HFF-Myc (cell line): Measurements from ENCODE around the gene DGKA.

ENCODE experiments used
- DNase-seq: peaks from one replicate; pipeline ENCODE4 v3.0.0-alpha.2; 2011; ENCODE audit warnings: low read depth; ENCODE audit errors: extremely low read depth
- H3K4me3 ChIP-seq: replicated peaks from 2 replicates; pipeline ENCODE4 v1.5.1; 2011; ENCODE audit warnings: low read depth, mild to moderate bottlenecking, control low read depth, low read length
- TF ChIP-seq, protein P1 (sequence below): IDR thresholded peaks from 2 replicates; pipeline ENCODE4 v1.5.1; 2012; ENCODE audit warnings: mild to moderate bottlenecking, low read depth, low read length, control low read depth; ENCODE audit errors: missing control alignments

The DGKA gene

DNA sequence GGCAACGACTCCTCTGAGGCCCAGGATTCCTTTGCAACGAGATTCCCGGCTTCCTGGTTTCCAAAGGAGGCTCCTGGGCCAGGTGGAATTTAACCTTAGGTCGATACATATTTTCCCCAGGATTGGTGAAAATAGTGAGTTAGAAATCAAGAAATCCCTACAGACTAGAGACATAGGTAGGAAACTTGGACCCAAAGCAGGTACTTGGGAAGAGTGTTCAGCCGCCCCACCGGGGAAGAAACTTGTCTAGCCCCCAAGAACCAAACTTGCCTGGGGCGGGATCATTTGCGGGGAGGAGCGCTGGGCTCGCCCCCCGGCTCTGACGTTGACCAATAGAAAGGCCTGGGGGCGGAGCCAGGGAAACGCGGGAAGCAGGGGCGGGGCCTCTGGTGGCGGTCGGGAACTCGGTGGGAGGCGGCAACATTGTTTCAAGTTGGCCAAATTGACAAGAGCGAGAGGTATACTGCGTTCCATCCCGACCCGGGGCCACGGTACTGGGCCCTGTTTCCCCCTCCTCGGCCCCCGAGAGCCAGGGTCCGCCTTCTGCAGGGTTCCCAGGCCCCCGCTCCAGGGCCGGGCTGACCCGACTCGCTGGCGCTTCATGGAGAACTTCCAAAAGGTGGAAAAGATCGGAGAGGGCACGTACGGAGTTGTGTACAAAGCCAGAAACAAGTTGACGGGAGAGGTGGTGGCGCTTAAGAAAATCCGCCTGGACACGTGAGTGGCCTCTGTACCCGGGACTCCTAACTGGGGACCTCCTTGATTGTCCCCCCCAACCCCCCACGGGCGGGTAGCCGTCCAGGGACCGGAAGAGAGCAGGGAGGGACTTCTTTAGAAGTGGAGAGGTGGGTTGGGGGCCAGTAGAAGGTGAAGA is 35.7 kb downstream of the DGKA start, which contains the start of gene CDK2:
TSS of gene CDK2 (plus strand) at position 423 of the 874 bp plus-strand sequence. CDS start at position 602, 179 bp downstream.
- peak within 1 kb of the TSS; percentile 91 for H3K4me3 ChIP-seq
- no peak for DNase-seq
- TF ChIP-seq, protein P1, sequence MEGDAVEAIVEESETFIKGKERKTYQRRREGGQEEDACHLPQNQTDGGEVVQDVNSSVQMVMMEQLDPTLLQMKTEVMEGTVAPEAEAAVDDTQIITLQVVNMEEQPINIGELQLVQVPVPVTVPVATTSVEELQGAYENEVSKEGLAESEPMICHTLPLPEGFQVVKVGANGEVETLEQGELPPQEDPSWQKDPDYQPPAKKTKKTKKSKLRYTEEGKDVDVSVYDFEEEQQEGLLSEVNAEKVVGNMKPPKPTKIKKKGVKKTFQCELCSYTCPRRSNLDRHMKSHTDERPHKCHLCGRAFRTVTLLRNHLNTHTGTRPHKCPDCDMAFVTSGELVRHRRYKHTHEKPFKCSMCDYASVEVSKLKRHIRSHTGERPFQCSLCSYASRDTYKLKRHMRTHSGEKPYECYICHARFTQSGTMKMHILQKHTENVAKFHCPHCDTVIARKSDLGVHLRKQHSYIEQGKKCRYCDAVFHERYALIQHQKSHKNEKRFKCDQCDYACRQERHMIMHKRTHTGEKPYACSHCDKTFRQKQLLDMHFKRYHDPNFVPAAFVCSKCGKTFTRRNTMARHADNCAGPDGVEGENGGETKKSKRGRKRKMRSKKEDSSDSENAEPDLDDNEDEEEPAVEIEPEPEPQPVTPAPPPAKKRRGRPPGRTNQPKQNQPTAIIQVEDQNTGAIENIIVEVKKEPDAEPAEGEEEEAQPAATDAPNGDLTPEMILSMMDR: no peak

- no peak for DNase-seq
- TF ChIP-seq, protein P1: no peak
- H3K4me3 ChIP-seq: no peak overlapping the region
Measured at GRCh38 chr12:55969356-55969755, 38.4 kb downstream of the DGKA start.

DNA sequence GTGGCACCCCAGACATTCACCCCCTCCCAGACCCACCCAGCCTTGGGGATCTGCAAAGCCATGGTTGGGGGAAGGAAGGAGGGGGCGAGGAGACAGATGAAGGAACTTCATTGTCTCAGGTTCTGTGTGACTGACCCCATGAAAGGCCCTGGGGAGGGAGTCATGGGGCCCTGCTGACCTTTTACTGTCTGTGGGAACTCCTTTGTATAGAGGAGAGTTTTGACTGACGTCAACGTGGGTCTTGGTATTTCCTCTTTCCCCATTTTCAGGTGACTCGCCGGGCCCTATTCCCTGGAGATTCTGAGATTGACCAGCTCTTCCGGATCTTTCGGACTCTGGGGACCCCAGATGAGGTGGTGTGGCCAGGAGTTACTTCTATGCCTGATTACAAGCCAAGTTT is 39.8 kb downstream of the DGKA start:
- TF ChIP-seq, protein P1: no peak
- no peak for DNase-seq
- no peak overlapping the region for H3K4me3 ChIP-seq

DNA sequence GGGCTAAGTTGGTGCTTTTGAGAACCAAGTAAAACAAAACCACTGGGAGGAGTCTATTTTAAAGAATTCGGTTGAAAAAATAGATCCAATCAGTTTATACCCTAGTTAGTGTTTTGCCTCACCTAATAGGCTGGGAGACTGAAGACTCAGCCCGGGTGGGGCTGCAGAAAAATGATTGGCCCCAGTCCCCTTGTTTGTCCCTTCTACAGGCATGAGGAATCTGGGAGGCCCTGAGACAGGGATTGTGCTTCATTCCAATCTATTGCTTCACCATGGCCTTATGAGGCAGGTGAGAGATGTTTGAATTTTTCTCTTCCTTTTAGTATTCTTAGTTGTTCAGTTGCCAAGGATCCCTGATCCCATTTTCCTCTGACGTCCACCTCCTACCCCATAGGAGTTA is 41.1 kb downstream of the DGKA start:
- peak overlapping the region; percentile 49 for H3K4me3 ChIP-seq
- TF ChIP-seq, protein P1: no peak
- no peak for DNase-seq

GRCh38 chr12:55972456-55972855 is 41.5 kb downstream of the DGKA start:
- peak overlapping the region; percentile 49 for H3K4me3 ChIP-seq
- DNase-seq: no peak
- TF ChIP-seq, protein P1: no peak

GRCh38 chr12:55972911-55973598 is 42.1 kb downstream of the DGKA start:
- no peak for DNase-seq
- H3K4me3 ChIP-seq: peak overlapping the region; percentile 49
- TF ChIP-seq, protein P1: no peak
